ENCODE results near the gene NASP. TPM values are rescaled to one million over a fixed set of nuclear protein-coding genes. Genes with fewer than 3 reads are reported as not detected.

NASP gene
- total RNA-seq, 4 donors from 2014 or later, result 44.3 to 79.7 (median 54.2) TPM

DNA sequence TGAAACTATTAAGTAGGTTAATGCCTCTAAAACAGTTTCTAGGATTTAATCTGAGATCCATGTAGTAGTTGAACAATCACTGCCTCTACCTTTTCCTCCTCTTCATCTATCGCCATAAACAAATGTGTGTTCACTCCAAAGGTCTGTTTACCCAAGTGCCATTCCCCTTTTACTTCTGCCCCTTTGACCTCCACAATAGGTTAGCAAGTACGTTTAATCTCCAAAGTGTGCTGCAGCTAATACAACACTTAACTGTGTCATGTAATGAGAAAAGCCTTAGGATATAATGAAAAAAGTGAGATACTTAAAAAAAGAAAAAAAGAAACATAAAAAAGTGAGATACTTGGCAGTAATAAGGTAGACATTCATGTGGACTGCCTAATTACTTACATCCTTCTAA lies 74.3 kb downstream of the NASP start:
- Histone ChIP-seq H3K4me1 (peaks cover 0 to 25% (median 0%) of the 10 kb centered on the region in 3 donors), H3K9me3 (no peaks in the 10 kb centered on the region), H3K4me3 (no peak overlapping the region), H3K27ac (no peak overlapping the region), H3K27me3 (no peaks in the 10 kb centered on the region), H3K36me3 (peaks cover 2 to 71% of the 10 kb centered on the region in 2 donors)
- no peak for ATAC-seq
- WGBS, 2 donors (ENCODE audit: low coverage in 1 of 2), result 57 to 100% methylated on average over 1 to 2 of the region's 2 CpGs
- TF ChIP-seq EP300 (IDR thresholded peaks at IDR 0.05) (no peak), POLR2A (IDR thresholded peaks at IDR 0.05) (no peak), POLR2AphosphoS5 (IDR thresholded peaks at IDR 0.05) (no peak)
- TF ChIP-seq, protein P1, sequence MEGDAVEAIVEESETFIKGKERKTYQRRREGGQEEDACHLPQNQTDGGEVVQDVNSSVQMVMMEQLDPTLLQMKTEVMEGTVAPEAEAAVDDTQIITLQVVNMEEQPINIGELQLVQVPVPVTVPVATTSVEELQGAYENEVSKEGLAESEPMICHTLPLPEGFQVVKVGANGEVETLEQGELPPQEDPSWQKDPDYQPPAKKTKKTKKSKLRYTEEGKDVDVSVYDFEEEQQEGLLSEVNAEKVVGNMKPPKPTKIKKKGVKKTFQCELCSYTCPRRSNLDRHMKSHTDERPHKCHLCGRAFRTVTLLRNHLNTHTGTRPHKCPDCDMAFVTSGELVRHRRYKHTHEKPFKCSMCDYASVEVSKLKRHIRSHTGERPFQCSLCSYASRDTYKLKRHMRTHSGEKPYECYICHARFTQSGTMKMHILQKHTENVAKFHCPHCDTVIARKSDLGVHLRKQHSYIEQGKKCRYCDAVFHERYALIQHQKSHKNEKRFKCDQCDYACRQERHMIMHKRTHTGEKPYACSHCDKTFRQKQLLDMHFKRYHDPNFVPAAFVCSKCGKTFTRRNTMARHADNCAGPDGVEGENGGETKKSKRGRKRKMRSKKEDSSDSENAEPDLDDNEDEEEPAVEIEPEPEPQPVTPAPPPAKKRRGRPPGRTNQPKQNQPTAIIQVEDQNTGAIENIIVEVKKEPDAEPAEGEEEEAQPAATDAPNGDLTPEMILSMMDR (IDR thresholded peaks at IDR 0.05), result no peak

DNA sequence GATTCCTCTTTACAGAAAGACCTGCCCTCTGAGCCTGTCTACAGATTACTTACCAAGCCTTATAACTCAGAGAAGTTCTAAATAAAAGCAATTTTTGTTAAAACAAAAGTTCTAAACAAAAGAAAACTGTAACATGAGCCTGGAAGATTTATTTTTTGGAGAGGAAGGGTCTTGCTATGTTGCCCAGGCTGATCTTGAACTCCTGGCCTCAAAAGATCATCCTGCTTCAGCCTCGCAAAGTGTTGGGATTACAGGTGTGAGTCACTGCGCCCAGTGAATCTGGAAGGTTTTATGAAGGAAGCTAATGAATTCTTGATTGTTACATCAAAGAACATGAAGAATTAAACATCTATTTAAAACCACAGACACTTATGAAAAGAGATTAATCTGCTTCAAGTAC lies 75.4 kb downstream of the NASP start:
- no peak for ATAC-seq
- 100% methylated on average over 2 of the region's 2 CpGs for WGBS, 2 donors (ENCODE audit: low coverage in 1 of 2)
- Histone ChIP-seq H3K9me3 (no peaks in the 10 kb centered on the region), H3K36me3 (peaks cover 2 to 60% of the 10 kb centered on the region in 2 donors), H3K27ac (no peak overlapping the region), H3K27me3 (no peaks in the 10 kb centered on the region), H3K4me3 (no peak overlapping the region), H3K4me1 (peaks cover 0 to 25% (median 0%) of the 10 kb centered on the region in 3 donors)
- TF ChIP-seq POLR2AphosphoS5 (IDR thresholded peaks at IDR 0.05), result no peak
- no peak for TF ChIP-seq POLR2A (IDR thresholded peaks at IDR 0.05)
- TF ChIP-seq, protein P1 (IDR thresholded peaks at IDR 0.05), result no peak
- TF ChIP-seq EP300 (IDR thresholded peaks at IDR 0.05), result no peak

DNA sequence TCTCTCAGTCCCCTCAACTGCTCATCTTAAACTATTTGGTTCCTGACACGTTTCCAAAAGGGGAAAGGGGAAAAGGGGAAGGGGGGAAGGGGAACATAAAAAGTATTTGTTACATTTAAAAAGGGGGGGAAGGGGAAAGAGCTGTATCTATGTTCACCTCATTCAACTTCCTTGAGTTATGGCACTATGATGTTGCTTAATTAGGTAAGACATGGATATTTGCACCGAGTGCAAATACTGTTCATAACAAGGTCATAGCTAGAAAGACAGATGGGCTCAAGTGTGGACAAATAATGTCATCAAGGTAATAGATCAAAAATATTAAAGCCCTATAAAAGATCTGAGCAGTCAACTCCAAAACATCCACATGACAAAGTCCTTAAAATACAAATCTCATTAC lies 76.5 kb downstream of the NASP start:
- H3K27me3 ChIP-seq, result no peaks in the 10 kb centered on the region
- no peak for TF ChIP-seq EP300 (IDR thresholded peaks at IDR 0.05)
- no peak for TF ChIP-seq POLR2AphosphoS5 (IDR thresholded peaks at IDR 0.05)
- TF ChIP-seq, protein P1 (IDR thresholded peaks at IDR 0.05), result no peak
- TF ChIP-seq POLR2A (IDR thresholded peaks at IDR 0.05), result no peak
- H3K36me3 ChIP-seq, result peaks cover 0 to 49% of the 10 kb centered on the region in 2 donors
- H3K27ac ChIP-seq, result no peak overlapping the region
- H3K4me1 ChIP-seq, result peaks cover 0 to 25% (median 0%) of the 10 kb centered on the region in 3 donors
- H3K9me3 ChIP-seq, result no peaks in the 10 kb centered on the region
- H3K4me3 ChIP-seq, result no peak overlapping the region
- no peak for ATAC-seq
- WGBS, 2 donors (ENCODE audit: low coverage in 1 of 2), result 7 to 38% methylated on average over 2 of the region's 2 CpGs

DNA sequence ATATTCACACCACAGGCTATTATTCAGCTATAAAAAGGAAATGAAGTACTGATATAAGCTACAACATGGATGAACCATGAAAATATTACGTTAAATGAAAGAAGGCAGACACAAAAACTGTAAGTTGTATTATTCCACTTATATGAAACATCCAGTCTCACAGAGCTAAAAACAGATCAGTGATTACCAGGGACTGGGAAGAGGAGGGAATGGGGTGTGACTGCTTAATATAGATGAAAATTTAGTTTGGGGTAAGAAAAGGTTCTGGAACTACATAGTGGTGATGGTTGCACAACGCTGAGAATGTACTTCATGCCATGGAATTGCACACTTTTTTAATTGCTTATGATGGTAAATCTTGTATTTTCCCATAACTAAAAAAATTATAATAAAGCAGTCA lies 83.0 kb downstream of the NASP start:
- TF ChIP-seq POLR2AphosphoS5 (IDR thresholded peaks at IDR 0.05) (no peak), POLR2A (IDR thresholded peaks at IDR 0.05) (no peak), EP300 (IDR thresholded peaks at IDR 0.05) (no peak)
- TF ChIP-seq, protein P1 (IDR thresholded peaks at IDR 0.05), result no peak
- no peak overlapping the region for H3K4me3 ChIP-seq
- 83 to 88% methylated on average over 2 of the region's 2 CpGs for WGBS, 2 donors (ENCODE audit: low coverage in 1 of 2)
- H3K36me3 ChIP-seq, result no peaks in the 10 kb centered on the region
- no peaks in the 10 kb centered on the region for H3K9me3 ChIP-seq
- no peak overlapping the region for H3K27ac ChIP-seq
- H3K4me1 ChIP-seq, result peaks cover 2 to 65% (median 5%) of the 10 kb centered on the region in 3 donors
- no peaks in the 10 kb centered on the region for H3K27me3 ChIP-seq
- ATAC-seq, result no peak

DNA sequence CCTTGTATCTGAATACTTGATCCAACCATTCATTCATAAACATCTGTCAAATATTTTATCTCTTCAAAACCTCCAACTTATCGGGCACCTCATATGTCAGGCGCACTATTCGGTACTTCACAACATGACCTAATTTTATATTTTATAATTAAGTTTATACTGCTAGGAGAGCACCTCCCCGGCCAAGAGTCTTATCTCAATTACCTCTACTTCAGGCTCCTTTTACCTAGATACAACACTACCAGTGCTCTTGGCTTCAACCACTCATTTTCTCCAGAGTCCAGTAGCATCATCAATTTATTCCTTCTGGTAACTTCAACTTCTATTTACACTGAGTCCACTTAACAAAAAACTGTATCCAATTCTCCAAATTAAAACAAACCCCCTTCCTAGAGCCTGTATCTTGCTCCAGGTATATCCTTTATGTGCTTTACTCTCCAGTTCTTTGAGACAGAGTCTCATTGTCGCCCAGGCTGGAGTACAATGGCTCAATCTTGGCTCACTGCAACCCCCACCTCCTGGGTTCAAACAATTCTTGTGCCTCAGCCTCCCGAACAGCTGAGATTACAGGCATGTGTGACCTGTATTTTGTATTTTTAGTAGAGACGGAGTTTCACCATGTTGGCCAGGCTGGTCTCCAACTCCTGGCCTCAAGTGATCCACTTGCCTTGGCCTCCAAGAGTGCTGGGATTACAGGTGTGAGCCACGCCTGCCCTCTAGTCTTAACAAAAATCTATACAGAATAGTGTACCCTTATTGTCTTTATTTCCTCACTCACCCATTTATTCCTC lies 83.7 kb downstream of the NASP start:
- no peaks in the 10 kb centered on the region for H3K36me3 ChIP-seq
- H3K4me3 ChIP-seq, result no peak overlapping the region
- TF ChIP-seq POLR2AphosphoS5 (IDR thresholded peaks at IDR 0.05) (no peak), POLR2A (IDR thresholded peaks at IDR 0.05) (no peak), EP300 (IDR thresholded peaks at IDR 0.05) (no peak)
- TF ChIP-seq, protein P1 (IDR thresholded peaks at IDR 0.05), result no peak
- whole genome bisulfite sequencing, 2 donors (ENCODE audit: low coverage in 1 of 2), result 70 to 71% methylated on average over 5 to 8 of the region's 8 CpGs
- ATAC-seq, result no peak
- no peaks in the 10 kb centered on the region for H3K27me3 ChIP-seq
- no peak overlapping the region for H3K27ac ChIP-seq
- H3K9me3 ChIP-seq, result no peaks in the 10 kb centered on the region
- H3K4me1 ChIP-seq, result peaks cover 2 to 66% (median 5%) of the 10 kb centered on the region in 3 donors

Measured in gastroesophageal sphincter (tissue), 4 donors.